Esophagus squamous epithelium (tissue), 5 donors: ENCODE results near the gene MAS1. TPM values are rescaled to one million over a fixed set of nuclear protein-coding genes. Genes with fewer than 3 reads are reported as not detected.
"Not testable (repeated sequence)": the region's sequence is repeated elsewhere in the genome, so short reads cannot be mapped to it uniquely, and the experiment has no call there.

Experiments
- DNase-seq: peaks from one replicate; lab custom pipeline; 2025; lab: John Stamatoyannopoulos, UW
- H3K27ac ChIP-seq, 4 donors: fragments of 200-600 bp; sonication (generic); one replicate each; pipeline ENCODE4 v1.5.1; 2016 to 2019; ENCODE audit warnings: mild to moderate bottlenecking in 1 of 4
- H3K27me3 ChIP-seq, 4 donors: fragments of 200-600 bp; sonication (generic); 1 replicate in 3 of 4; 2 replicates in 1 of 4; pipeline versions ENCODE4 v1.5.1 to v1.6.0; 2017 to 2021; ENCODE audit warnings: antibody characterized with exemption in 1 of 4
- H3K36me3 ChIP-seq, 3 donors: fragments of 200-600 bp; sonication (generic); one replicate each; pipeline ENCODE4 v1.5.1; 2016 to 2019
- H3K4me1 ChIP-seq, 3 donors: fragments of 200-600 bp; sonication (generic); one replicate each; pipeline ENCODE4 v1.5.1; 2017 to 2019
- H3K4me3 ChIP-seq, 4 donors: fragments of 200-600 bp; sonication (generic); 1 replicate in 3 of 4; 2 replicates in 1 of 4; pipeline ENCODE4 v1.5.1; 2016 to 2019; ENCODE audit warnings: mild to moderate bottlenecking in 2 of 4, moderate library complexity in 1 of 4
- H3K9me3 ChIP-seq, 3 donors: fragments of 200-600 bp; sonication (generic); one replicate each; pipeline ENCODE4 v1.5.1; 2016 to 2019
- POLR2A ChIP-seq, 4 donors: fragments of 450-650 bp; IDR thresholded peaks; one replicate each; pipeline ENCODE4 v1.6.1; 2017; ENCODE audit warnings: antibody characterized with exemption in 4 of 4, mild to moderate bottlenecking in 4 of 4, moderate library complexity in 3 of 4
- WGBS, 2 donors: methylation state at CpG; one replicate each; pipeline ENCODE4 v1.1.5; 2018; 5-methylcytosine and 5-hydroxymethylcytosine counted together
- intact Hi-C: fragments of 100-400 bp; cut with DNase I; formaldehyde crosslinking; loops from one replicate; pipeline ENCODE4 v1.15.0; 2022
- total RNA-seq, 4 donors: library from RNA; depleted of rRNA; stranded (reverse); fragments of >200 nt; gene quantifications; one replicate each; pipeline ENCODE4 v1.1.0, GENCODE V29; 2016
- TF ChIP-seq, protein P1 (sequence below), 6 experiments: fragments of 450-650 bp in 4 of 6; fragments of 200-600 bp in 2 of 6; sonication (generic) in 2 of 6; IDR thresholded peaks; one replicate each; pipeline ENCODE4 v1.5.1; 2016 to 2019; ENCODE audit warnings: antibody characterized with exemption in 6 of 6, mild to moderate bottlenecking in 4 of 6, moderate library complexity in 4 of 6
- donor health status: DM: yes; HTN: yes; CAD: no.

MAS1 gene
- total RNA-seq, 4 donors from 2014 or later: not detected

DNA sequence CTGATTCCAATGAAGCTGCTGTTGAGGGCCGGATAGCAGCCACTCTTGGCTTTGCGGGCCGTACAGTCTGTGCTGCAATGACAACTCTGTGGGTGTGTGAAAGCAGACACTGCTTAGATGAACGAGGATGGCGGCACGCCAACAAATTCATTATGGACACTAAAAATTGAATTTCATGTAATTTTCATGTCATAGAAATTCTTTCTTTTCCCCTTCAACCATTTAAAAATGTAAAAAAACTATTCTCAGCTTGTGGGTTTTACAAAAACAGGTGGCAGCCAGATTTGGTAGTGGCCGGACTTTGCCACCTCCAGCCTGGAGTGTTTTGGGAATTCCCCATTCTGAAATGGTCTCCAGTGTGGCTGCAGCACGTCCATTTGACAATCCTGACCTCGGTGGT is 26.0 kb downstream of the MAS1 start:
- no peak for TF ChIP-seq POLR2A (IDR thresholded peaks at IDR 0.05)
- TF ChIP-seq, protein P1, sequence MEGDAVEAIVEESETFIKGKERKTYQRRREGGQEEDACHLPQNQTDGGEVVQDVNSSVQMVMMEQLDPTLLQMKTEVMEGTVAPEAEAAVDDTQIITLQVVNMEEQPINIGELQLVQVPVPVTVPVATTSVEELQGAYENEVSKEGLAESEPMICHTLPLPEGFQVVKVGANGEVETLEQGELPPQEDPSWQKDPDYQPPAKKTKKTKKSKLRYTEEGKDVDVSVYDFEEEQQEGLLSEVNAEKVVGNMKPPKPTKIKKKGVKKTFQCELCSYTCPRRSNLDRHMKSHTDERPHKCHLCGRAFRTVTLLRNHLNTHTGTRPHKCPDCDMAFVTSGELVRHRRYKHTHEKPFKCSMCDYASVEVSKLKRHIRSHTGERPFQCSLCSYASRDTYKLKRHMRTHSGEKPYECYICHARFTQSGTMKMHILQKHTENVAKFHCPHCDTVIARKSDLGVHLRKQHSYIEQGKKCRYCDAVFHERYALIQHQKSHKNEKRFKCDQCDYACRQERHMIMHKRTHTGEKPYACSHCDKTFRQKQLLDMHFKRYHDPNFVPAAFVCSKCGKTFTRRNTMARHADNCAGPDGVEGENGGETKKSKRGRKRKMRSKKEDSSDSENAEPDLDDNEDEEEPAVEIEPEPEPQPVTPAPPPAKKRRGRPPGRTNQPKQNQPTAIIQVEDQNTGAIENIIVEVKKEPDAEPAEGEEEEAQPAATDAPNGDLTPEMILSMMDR (IDR thresholded peaks at IDR 0.05): no peak
- intact Hi-C loops: no loop called here
- WGBS, 2 donors: 79 to 86% methylated on average over 7 to 9 of the region's 9 CpGs
- Histone ChIP-seq H3K4me3 (no peak overlapping the region), H3K27me3 (peaks cover 0 to 21% (median 0%) of the 10 kb centered on the region in 4 donors), H3K4me1 (peaks cover 3 to 14% (median 7%) of the 10 kb centered on the region in 3 donors), H3K9me3 (no peaks in the 10 kb centered on the region), H3K27ac (no peak overlapping the region), H3K36me3 (no peaks in the 10 kb centered on the region)
- DNase-seq: no peak

DNA sequence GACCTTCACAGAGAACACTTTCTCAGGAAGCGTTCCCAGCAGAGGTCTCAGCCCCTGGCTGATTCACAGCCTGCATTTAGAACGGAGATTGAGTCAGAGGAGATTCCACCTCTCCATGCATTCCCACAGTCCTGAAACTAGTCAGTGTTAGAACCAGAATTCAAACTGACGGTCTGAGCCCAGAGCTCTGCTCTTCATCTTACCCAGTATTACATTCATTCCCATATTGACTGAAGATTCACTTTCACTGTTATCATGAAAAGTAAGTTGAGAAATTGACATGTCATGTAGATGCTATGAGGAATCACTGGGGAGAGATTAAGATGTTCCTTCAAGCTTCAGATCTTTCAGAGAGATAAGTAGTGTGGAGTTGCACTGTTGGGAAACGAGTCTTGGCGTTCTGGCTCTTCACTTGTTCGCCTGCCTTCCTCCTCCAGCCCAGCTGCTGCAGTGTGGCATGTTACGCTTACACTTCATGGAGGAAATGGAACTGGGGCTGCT is 28.3 kb downstream of the MAS1 start:
- H3K27me3 ChIP-seq: peaks cover 0 to 3% (median 0%) of the 10 kb centered on the region in 4 donors
- 73 to 83% methylated on average over 6 to 7 of the region's 7 CpGs for WGBS, 2 donors
- H3K36me3 ChIP-seq: no peaks in the 10 kb centered on the region
- H3K27ac ChIP-seq: no peak overlapping the region
- intact Hi-C loops: no loop called here
- no peak for DNase-seq
- no peak overlapping the region for H3K4me3 ChIP-seq
- H3K4me1 ChIP-seq: peaks cover 3 to 14% (median 7%) of the 10 kb centered on the region in 3 donors
- no peaks in the 10 kb centered on the region for H3K9me3 ChIP-seq
- TF ChIP-seq, protein P1 (IDR thresholded peaks at IDR 0.05): no peak

DNA sequence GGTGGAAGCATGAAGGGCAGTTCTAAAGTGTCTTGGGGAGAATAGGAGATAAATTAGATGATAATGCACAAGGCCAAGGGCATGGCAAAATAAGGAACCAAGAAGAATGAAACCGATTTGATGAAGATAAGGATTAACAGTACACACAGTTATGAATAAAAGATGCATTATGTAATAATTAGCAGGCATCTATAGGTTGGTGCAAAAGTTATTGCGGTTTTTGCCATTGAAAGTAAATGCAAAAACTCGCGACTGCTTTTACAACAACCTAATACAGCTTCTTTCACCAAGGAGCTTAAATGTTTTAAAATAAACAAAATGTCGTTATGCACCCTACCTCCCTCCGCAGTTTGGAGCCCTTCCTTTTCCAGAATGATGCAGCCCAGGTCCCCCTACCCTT is 29.0 kb downstream of the MAS1 start:
- 79 to 86% methylated on average over 6 of the region's 6 CpGs for WGBS, 2 donors
- no peaks in the 10 kb centered on the region for H3K27me3 ChIP-seq
- H3K4me1 ChIP-seq: peaks cover 3 to 14% (median 7%) of the 10 kb centered on the region in 3 donors
- no peak overlapping the region for H3K27ac ChIP-seq
- no peak overlapping the region for H3K4me3 ChIP-seq
- H3K36me3 ChIP-seq: no peaks in the 10 kb centered on the region
- TF ChIP-seq, protein P1 (IDR thresholded peaks at IDR 0.05): no peak
- TF ChIP-seq POLR2A (IDR thresholded peaks at IDR 0.05): no peak
- no peak for DNase-seq
- intact Hi-C loops: no loop called here
- H3K9me3 ChIP-seq: no peaks in the 10 kb centered on the region

DNA sequence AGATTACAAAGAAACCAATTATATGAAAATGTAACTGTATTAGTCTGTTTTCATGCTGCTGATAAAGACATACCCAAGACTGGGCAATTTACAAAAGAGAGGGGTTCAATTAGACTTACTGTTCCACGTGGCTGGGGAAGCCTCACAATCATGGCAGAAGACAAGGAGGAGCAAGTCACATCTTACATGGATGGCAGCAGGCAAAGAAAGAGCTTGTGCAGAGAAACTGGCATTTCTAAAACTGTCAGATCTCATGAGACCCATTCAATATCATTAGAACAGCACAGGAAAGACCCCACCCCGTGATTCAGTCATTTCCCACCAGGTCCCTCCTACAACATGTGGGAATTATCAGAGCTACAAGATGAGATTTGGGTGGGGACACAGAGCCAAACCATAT is 33.4 kb downstream of the MAS1 start:
- 40 to 48% methylated on average over 2 of the region's 2 CpGs for WGBS, 2 donors
- H3K27me3 ChIP-seq, H3K9me3 ChIP-seq, H3K36me3 ChIP-seq, H3K27ac ChIP-seq, intact Hi-C loops, H3K4me3 ChIP-seq, DNase-seq, H3K4me1 ChIP-seq: not testable (repeated sequence)

DNA sequence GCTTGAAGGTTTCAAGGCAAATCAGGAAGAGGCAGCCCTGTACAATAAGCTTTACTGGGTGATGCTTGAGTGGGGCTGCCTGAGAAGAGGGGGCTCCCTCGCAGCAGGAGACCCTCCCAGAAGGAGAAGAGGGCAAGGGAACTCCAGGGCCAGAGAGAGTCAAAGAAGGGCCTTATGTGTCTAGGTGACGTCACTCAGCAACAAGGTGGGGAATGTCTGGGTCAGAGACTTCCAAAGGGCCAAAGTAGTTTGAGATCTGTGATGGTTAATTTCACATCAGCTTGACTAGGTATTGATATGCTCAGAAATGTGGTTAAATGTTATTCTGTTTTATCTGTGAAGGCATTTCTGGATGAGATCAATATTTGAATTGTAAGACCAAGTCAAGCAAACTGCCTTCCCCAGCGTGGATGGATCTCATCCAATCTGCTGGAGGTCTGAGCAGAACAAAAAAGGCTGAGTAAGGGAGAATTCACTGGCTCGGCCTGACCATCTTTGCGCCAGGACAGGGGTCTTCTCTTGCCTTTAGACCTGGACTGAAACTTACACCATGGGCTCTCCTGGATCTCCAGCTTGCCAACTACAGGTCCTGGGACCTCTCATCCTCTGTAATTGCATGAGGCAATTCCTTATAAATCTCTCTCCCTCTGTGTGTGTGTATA is 35.9 kb downstream of the MAS1 start:
- WGBS, 2 donors: 80 to 83% methylated on average over 5 of the region's 5 CpGs
- no peak for DNase-seq

More for the DNA sequence above, 35.9 kb downstream of the MAS1 start:
- intact Hi-C loops: no loop called here
- no peak overlapping the region for H3K4me3 ChIP-seq
- H3K36me3 ChIP-seq: no peaks in the 10 kb centered on the region
- no peak overlapping the region for H3K27ac ChIP-seq
- H3K4me1 ChIP-seq: peaks cover 0 to 7% (median 3%) of the 10 kb centered on the region in 3 donors
- no peaks in the 10 kb centered on the region for H3K9me3 ChIP-seq
- no peak for TF ChIP-seq POLR2A (IDR thresholded peaks at IDR 0.05)
- TF ChIP-seq, protein P1 (IDR thresholded peaks at IDR 0.05): no peak
- H3K27me3 ChIP-seq: no peaks in the 10 kb centered on the region
